Measurements from ENCODE around the gene TYMP. TPM values are rescaled to one million over a fixed set of nuclear protein-coding genes. Genes with fewer than 3 reads are reported as not detected.

Gene TYMP, protein sequence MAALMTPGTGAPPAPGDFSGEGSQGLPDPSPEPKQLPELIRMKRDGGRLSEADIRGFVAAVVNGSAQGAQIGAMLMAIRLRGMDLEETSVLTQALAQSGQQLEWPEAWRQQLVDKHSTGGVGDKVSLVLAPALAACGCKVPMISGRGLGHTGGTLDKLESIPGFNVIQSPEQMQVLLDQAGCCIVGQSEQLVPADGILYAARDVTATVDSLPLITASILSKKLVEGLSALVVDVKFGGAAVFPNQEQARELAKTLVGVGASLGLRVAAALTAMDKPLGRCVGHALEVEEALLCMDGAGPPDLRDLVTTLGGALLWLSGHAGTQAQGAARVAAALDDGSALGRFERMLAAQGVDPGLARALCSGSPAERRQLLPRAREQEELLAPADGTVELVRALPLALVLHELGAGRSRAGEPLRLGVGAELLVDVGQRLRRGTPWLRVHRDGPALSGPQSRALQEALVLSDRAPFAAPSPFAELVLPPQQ
- total RNA-seq = 10 to 100 TPM; 71.8 to 76.6 TPM

DNA sequence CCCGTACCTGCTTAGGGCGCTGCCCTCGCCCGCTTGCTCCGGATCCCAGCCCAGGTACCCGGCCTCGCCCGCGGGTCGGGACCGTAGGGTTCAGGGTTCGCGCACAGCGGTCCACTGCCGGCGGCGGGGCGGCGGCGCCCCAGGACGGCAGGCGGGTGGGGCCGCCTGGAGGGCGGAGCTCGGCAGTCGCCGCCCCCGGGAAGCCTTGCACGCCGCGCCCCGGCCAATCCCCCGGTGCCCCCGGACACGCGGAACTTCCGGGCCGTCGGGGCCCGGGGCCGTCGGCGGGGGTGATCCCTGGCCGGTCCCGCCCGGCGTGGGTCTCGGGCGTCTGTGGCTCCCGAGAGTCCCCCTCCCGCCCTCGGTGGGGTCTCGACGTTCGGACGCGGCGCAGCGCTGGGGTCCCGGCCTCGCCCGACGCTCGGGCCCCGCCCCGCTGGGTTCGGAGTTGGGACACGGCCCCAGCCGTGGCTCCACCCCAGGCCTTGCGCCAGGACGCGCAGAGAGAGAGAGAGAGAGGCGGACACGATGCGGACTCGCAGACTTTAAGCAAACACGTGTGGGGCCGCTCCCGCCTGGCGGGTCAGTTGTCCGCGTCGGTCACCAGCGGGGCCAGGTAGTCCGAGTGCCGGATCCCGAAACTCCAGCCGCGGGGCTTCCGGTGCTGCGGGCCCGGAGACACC is at the start of gene TYMP:
Gene TYMP (minus strand): TSS at position 116 of the 683 bp plus-strand sequence. CDS start 303 bp downstream, outside the sequence.
- Mint-ChIP-seq H3K4me3 (peak within 1 kb of the TSS; percentile 94), H3K9me3 (ENCODE audit: insufficient read depth) (no peaks in the 10 kb centered on the region), H3K4me1 (ENCODE audit: low read depth) (peaks cover 51% of the 10 kb centered on the region), H3K36me3 (ENCODE audit: low read depth) (peaks cover 37% of the 10 kb centered on the region), H3K27me3 (ENCODE audit: low read depth) (no peaks in the 10 kb centered on the region), H3K27ac (peak within 1 kb of the TSS; percentile 100)
- ChIA-PET CTCF (interaction anchor here (1.0 to 6.5 kb wide), 3 partner anchors 8 to 33 kb away, joined by 5 to 116 read pairs (median 7); partner anchors contain the start of gene SYCE3), POLR2A (interaction anchor here (0.6 to 8.7 kb wide), 10 partner anchors 9 to 169 kb away, joined by 3 to 335 read pairs (median 4); partner anchors contain the start of genes KLHDC7B, LMF2, NCAPH2 and SYCE3)
- peak; percentile 32 for ATAC-seq
- DNase-seq = peak; percentile 85

DNA sequence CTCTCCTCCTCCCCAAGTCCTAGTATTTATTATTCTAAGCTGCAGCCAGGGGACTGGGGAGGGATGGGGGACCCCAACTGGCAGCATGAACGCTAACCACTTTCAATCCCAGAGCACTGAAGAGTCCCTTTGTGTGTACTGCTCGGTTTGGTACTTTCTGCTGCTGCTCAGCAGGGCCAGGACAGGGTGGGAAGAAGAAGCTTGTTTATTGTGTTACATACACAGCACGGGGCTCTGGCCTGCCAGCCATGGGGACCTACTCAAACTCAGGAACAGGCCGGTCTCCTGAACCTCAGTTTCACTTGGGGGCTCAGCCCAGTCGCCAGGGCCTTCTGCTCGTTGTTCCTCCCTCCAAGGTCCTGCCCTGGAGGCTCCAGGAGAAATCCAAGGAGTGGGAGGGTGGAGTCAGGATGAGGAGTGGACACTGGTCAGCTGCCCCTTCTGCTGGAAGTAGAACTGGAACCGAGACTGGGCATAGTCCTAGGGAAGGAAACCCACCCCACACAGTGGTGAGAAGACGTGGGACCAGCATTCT is 49.0 kb upstream of the TYMP start:
- ATAC-seq = no peak
- CTCF ChIA-PET = interaction anchor here (1.0 kb wide), 1 partner anchor 15 kb away, joined by 9 read pairs; the partner anchor contains the start of gene SYCE3
- DNase-seq = no peak
- POLR2A ChIA-PET = interaction anchor here (0.8 to 2.4 kb wide), 4 partner anchors 16 to 54 kb away, joined by 3 to 10 read pairs (median 4); partner anchors contain the start of genes SCO2 and SYCE3
- Mint-ChIP-seq H3K27ac (peak overlapping the region; percentile 11), H3K27me3 (ENCODE audit: low read depth) (no peaks in the 10 kb centered on the region), H3K4me3 (peak overlapping the region; percentile 34), H3K36me3 (ENCODE audit: low read depth) (peaks cover 41% of the 10 kb centered on the region), H3K9me3 (ENCODE audit: insufficient read depth) (no peaks in the 10 kb centered on the region), H3K4me1 (ENCODE audit: low read depth) (peaks cover 48% of the 10 kb centered on the region)

DNA sequence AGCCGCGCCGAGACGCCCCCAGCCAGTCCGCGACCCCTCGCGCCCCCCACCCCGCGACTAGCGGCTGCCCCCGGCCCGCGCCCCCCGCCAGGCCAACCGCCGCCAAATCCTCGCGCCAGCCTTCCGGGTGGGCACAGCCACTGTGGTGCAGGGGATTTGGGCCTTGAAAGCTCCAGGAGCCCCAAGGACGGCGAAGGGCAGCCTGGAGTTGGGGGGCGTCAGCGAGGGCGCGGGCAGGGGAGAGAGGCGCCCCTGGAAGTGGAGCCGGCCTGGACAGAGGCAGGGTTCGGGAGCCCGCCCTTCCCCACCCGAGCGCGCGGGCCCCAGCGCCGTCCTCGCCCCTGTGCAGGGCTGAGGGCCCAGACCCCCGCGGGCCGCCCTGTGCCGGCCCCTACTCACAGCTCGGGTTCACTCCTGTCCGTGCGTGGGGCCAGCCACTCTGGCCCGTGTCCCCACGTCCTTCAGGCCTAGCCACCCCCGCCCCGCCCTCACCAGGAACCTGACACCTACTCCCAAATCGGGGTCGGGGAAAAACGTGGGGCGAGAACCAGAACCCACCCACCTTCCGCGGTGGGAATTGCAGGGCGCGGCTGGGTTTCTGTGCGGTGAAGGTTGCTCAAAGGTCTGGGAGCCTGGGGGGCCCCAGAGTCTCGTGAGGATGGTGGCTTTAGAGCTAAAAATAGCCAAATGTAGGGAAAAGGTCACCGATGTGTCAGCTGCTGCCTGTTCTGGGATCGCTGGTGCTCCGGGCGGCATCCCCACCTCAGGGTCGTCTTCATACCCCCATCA is 48.4 kb upstream of the TYMP start, which contains the start of gene CPT1B:
Gene CPT1B (minus strand): TSS at position 441 of the 789 bp plus-strand sequence. CDS start 512 bp downstream, outside the sequence.
- ATAC-seq = no peak
- H3K27ac Mint-ChIP-seq = peak within 1 kb of the TSS; percentile 83

DNA sequence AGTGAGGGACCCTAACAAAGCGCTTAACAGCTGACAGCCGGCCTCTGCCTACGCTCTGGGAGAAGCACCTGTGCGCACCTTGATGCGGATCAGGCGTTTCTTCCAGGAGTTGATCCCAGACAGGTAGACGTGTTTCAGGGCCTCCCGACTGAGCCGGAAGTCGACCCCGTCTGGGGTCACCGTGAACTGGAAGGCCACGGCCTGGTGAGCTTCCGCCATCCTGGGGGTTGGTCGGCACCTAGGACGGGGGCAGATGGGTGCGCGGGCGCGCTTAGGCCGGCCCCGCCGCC is 47.8 kb upstream of the TYMP start:
- peaks cover 35% of the 10 kb centered on the region for H3K36me3 Mint-ChIP-seq (ENCODE audit: low read depth)
- POLR2A ChIA-PET = interaction anchor here (0.5 to 2.4 kb wide), 3 partner anchors 44 to 234 kb away, joined by 3 to 10 read pairs (median 4); partner anchors contain the start of gene SCO2
- H3K9me3 Mint-ChIP-seq (ENCODE audit: insufficient read depth) = no peaks in the 10 kb centered on the region
- CTCF ChIA-PET = interaction anchor here (2.0 kb wide), 1 partner anchor 15 kb away, joined by 13 read pairs; the partner anchor contains the start of gene SYCE3
- H3K27me3 Mint-ChIP-seq (ENCODE audit: low read depth) = no peaks in the 10 kb centered on the region
- H3K27ac Mint-ChIP-seq = peak overlapping the region; percentile 83
- no peak for DNase-seq
- no peak for ATAC-seq
- peaks cover 41% of the 10 kb centered on the region for H3K4me1 Mint-ChIP-seq (ENCODE audit: low read depth)
- H3K4me3 Mint-ChIP-seq = peak overlapping the region; percentile 51

More for the DNA sequence above, 48.4 kb upstream of the TYMP start, which contains the start of gene CPT1B:
- Mint-ChIP-seq H3K9me3 (ENCODE audit: insufficient read depth) (no peaks in the 10 kb centered on the region), H3K36me3 (ENCODE audit: low read depth) (peaks cover 36% of the 10 kb centered on the region), H3K27me3 (ENCODE audit: low read depth) (no peaks in the 10 kb centered on the region), H3K4me1 (ENCODE audit: low read depth) (peaks cover 41% of the 10 kb centered on the region), H3K4me3 (peak within 1 kb of the TSS; percentile 51)
- no peak for DNase-seq
- ChIA-PET CTCF (interaction anchor here (1.0 to 2.0 kb wide), 2 partner anchors 15 kb away, joined by 9 to 13 read pairs; partner anchors contain the start of gene SYCE3), POLR2A (interaction anchor here (0.5 to 2.4 kb wide), 5 partner anchors 15 to 235 kb away, joined by 3 to 10 read pairs (median 4); partner anchors contain the start of genes SCO2 and SYCE3)

DNA sequence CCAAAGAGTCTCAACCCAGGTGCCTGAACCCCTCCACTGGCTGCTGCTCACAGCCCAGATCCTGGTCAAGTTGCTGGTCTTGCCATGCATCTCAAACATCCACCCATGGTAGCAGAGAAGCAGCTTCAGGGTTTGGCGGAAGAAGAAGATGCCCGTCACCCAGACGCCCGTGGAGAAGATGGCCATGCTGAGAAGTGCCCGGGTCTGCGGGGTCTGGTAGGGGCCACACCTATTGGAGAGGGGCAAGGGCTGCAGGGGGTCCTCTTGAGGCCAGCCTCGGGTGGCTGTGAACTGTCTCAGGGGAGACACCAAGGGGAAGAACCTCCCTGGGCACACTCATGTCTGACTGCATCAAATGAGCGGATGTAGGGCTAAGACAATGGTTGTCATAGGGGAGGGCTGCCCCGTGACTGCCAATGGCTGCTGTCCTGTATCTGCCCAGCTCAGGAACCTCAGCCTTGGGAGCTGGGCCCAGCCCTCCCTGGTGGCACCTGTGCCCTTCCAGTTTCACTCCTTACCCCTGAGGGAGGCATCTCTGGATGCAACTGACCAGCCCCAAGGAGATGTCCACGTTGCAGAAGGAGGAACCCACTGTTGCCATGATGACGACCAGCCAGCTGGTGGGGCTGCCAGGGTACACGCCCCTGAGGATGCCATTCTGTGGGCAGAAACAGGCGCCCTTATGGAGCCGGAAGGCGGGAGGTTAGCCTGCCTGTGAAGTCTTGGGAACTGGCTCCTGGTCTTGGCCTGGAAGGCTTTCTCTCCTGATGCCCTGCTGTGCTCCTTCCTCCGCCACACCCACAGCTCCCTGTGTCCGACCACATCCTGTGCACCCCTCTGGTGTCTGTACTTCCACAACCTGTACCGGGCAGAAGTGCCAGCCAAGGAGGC is 47.2 kb upstream of the TYMP start:
- POLR2A ChIA-PET = interaction anchor here (0.5 to 2.4 kb wide), 6 partner anchors 14 to 234 kb away, joined by 3 to 10 read pairs (median 3); partner anchors contain the start of genes SCO2 and SYCE3
- H3K36me3 Mint-ChIP-seq (ENCODE audit: low read depth) = peaks cover 39% of the 10 kb centered on the region
- peak overlapping the region; percentile 51 for H3K4me3 Mint-ChIP-seq
- CTCF ChIA-PET = interaction anchor here (2.0 kb wide), 1 partner anchor 14 kb away, joined by 13 read pairs; the partner anchor contains the start of gene SYCE3
- DNase-seq (no peak), ATAC-seq (no peak)
- H3K4me1 Mint-ChIP-seq (ENCODE audit: low read depth) = peaks cover 41% of the 10 kb centered on the region
- no peaks in the 10 kb centered on the region for H3K9me3 Mint-ChIP-seq (ENCODE audit: insufficient read depth)
- no peaks in the 10 kb centered on the region for H3K27me3 Mint-ChIP-seq (ENCODE audit: low read depth)
- peak overlapping the region; percentile 83 for H3K27ac Mint-ChIP-seq

DNA sequence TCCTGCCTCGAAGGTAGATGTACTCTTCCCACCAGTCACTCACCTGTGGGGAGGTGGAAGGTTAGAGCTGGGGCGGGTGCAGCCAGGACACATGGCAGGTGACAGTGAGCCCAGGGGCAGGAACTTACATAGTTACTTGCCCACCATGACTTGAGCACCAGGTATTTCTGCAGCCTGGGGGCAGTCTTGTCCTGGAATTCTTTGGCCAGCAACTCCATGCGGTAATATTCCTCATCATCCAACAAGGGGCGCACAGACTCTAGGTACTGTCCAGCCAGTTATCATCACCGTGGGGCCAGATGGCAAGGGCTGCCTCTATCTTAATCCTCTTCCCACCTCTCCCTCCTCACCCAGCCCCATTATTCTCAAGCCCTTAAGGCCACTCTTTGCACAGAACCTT is 46.3 kb upstream of the TYMP start:
- ChIA-PET CTCF (interaction anchor here (0.9 to 2.0 kb wide), 3 partner anchors 13 to 51 kb away, joined by 3 to 13 read pairs (median 4); partner anchors contain the start of genes SCO2 and SYCE3), POLR2A (interaction anchor here (0.6 to 1.7 kb wide), 4 partner anchors 13 to 124 kb away, joined by 3 to 4 read pairs (median 4); partner anchors contain the start of gene SCO2)
- Mint-ChIP-seq H3K4me3 (no peak overlapping the region), H3K9me3 (ENCODE audit: insufficient read depth) (no peaks in the 10 kb centered on the region), H3K27me3 (ENCODE audit: low read depth) (no peaks in the 10 kb centered on the region), H3K4me1 (ENCODE audit: low read depth) (peaks cover 31% of the 10 kb centered on the region), H3K27ac (peak overlapping the region; percentile 12), H3K36me3 (ENCODE audit: low read depth) (peaks cover 33% of the 10 kb centered on the region)
- ATAC-seq = no peak
- DNase-seq = no peak

DNA sequence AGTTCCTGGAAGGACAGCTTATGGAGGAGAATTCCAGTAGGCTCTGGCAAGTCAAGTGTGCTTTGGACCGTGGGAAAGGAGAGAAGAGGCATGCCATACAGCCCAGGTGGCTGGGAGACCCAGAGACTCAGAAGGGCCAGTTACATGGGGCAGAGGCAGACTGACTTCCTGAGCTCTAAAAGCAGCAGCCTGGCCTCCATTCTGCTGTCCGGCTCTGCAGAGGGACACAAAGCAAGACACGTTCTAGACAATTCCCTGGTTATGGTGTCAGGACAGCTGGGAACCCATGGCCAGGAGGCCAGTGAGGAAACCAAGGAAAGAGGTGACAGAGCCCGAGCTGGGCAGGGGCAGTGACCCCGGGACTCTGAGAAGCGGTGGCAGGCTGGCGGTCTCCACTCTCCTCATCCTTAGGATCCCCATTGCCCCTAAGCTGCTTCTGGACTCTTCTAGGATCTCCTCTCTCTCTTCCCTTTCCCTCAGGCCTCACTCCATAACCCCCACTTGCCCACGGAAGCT is 45.7 kb upstream of the TYMP start:
- H3K27me3 Mint-ChIP-seq (ENCODE audit: low read depth) = no peaks in the 10 kb centered on the region
- POLR2A ChIA-PET = interaction anchor here (0.8 to 1.5 kb wide), 2 partner anchors 12 to 50 kb away, joined by 4 read pairs; partner anchors contain the start of gene SCO2
- H3K27ac Mint-ChIP-seq = no peak overlapping the region
- ATAC-seq = no peak
- no peak overlapping the region for H3K4me3 Mint-ChIP-seq
- CTCF ChIA-PET = interaction anchor here (0.9 to 1.4 kb wide), 4 partner anchors 9 to 50 kb away, joined by 3 to 4 read pairs (median 4); partner anchors contain the start of genes SCO2 and SYCE3
- peaks cover 36% of the 10 kb centered on the region for H3K36me3 Mint-ChIP-seq (ENCODE audit: low read depth)
- no peaks in the 10 kb centered on the region for H3K9me3 Mint-ChIP-seq (ENCODE audit: insufficient read depth)
- H3K4me1 Mint-ChIP-seq (ENCODE audit: low read depth) = peaks cover 28% of the 10 kb centered on the region
- DNase-seq = no peak

DNA sequence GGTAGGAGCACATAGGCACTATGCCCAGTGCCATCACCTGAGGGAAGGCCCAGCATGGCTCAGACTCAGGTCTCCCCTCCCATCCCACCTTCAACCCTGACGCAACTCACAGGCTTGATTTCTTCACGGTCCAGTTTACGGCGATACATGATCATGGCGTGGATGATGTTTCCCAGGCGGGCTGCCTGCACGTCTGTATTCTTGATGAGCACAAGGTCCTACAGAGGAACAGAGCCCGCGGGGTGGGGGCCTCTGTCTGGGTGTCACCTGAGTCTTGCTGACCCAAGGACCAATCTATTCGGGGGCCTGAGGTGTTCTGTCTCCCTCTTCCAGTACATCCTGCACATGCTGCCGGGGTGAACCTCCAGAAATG is 44.6 kb upstream of the TYMP start:
- no peak for ATAC-seq
- no peak for DNase-seq
- Mint-ChIP-seq H3K4me3 (no peak overlapping the region), H3K4me1 (ENCODE audit: low read depth) (peaks cover 17% of the 10 kb centered on the region), H3K9me3 (ENCODE audit: insufficient read depth) (no peaks in the 10 kb centered on the region), H3K27ac (no peak overlapping the region), H3K36me3 (ENCODE audit: low read depth) (peaks cover 29% of the 10 kb centered on the region), H3K27me3 (ENCODE audit: low read depth) (no peaks in the 10 kb centered on the region)
- POLR2A ChIA-PET = interaction anchor here (1.5 to 3.0 kb wide), 2 partner anchors 11 to 49 kb away, joined by 4 to 14 read pairs; partner anchors contain the start of genes SCO2 and SYCE3
- CTCF ChIA-PET = interaction anchor here (1.2 kb wide), 1 partner anchor 8 kb away, joined by 3 read pairs; no protein-coding TSS in a partner anchor

DNA sequence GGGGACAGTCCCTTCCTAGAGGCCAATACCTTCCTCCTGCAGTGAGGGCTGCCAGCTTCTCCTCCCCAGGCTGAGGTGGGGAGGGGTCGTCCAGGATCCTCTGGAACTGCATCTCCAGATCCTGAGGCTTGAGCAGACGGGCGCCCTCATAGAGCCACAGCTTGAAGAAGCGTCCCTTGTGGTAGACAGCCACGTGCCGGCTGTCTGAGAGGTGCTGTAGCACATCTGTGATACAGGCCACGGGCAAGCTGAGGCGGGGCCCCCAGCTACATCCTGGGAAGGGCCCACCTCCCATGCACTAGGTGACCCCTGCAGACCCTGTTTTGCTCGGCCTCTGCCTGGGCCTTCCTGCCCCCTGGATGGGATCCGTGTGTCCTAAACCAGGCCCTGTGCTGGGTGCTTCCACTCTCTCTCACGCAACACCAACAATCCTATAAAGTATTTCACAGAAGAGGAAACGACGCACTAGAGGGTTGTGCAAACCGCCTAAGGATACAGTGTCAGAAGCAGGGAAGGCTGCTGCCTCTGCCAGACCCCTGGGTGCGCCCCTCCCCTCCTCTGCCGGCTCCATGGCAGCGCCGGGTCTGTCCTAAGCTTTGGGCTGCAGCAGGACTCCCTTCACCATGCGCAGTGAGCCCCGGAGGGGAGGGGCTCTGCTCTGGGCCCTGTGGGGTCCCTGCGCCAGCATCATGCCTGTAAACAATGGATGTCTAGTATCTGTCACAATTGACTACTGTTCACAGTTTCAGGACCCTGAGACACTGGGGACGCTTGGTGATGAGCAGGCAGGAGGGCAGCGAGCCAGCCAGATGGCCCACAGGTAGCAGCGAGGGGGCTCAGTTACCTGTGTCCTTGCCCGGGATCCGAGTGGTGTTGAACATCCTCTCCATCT is 43.9 kb upstream of the TYMP start:
- peaks cover 34% of the 10 kb centered on the region for H3K36me3 Mint-ChIP-seq (ENCODE audit: low read depth)
- ATAC-seq = no peak
- no peaks in the 10 kb centered on the region for H3K27me3 Mint-ChIP-seq (ENCODE audit: low read depth)
- CTCF ChIA-PET = interaction anchor here (1.0 to 1.4 kb wide), 3 partner anchors 8 to 48 kb away, joined by 3 to 5 read pairs (median 4); partner anchors contain the start of genes CHKB and SCO2
- no peak overlapping the region for H3K27ac Mint-ChIP-seq
- H3K9me3 Mint-ChIP-seq (ENCODE audit: insufficient read depth) = no peaks in the 10 kb centered on the region
- POLR2A ChIA-PET = interaction anchor here (0.8 to 3.0 kb wide), 2 partner anchors 10 to 129 kb away, joined by 3 to 14 read pairs; partner anchors contain the start of gene SYCE3
- peaks cover 11% of the 10 kb centered on the region for H3K4me1 Mint-ChIP-seq (ENCODE audit: low read depth)
- no peak overlapping the region for H3K4me3 Mint-ChIP-seq
- no peak for DNase-seq

Measured in activated CD8-positive, alpha-beta T cell treated with anti-CD3 and anti-CD28 coated beads, Interleukin-2, amount 10 ng/mL, durations not matched to agents 7 days and 5 days (primary cell).